ENCODE measurements around the gene KCNA5.

DNA sequence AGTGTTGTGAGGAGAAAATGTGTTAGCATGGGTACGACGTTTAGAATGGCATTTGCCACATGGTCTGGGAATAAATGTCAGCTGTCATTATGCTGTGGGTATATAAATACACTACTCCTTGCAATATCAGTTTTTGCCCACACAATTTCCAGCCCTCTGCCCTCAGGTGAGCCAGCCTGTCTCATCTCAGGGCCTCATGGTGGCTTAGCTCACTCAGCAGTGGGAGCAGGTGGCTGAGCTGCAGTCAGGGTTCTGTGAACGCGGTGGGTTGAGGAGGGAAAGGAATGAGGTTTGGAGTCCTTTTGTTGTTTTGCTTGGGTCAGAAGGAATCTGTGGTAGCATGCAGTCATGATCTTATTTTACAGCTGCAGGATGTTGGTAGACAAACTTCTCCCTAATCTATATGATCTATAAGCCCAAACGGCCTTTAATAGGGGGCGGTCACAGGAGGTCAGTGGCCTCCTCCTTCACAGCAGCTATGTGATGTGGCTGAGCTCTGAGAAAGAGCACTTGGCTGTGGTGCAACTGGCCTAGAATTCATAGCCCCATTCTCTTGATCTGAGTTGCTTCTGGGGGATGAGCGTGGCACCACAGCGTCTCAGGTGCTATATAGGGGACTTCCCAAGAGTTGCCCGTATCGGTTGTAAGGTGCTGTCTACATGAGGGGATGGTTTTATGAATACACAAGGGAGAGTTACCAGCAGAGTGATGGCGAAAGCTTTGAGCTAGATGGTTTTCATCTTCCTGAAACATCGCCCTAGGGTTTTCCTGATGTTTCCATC lies 27.8 kb upstream of the KCNA5 start:
- no peak for TF ChIP-seq CTCF (IDR thresholded peaks at IDR 0.05)
- no peak for TF ChIP-seq POLR2A (IDR thresholded peaks at IDR 0.05)
- TF ChIP-seq POLR2AphosphoS5 (IDR thresholded peaks at IDR 0.05): no peak
